Prostate gland (tissue), 2 donors: ENCODE data around the gene CEMIP. TPM values are rescaled to one million over a fixed set of nuclear protein-coding genes. Genes with fewer than 3 reads are reported as not detected.

ENCODE experiments used
- DNase-seq: peaks from one replicate; pipeline ENCODE4 v3.0.0-alpha.2; 2019; ENCODE audit warnings: low spot score
- H3K27ac ChIP-seq, 2 donors: fragments of 200-600 bp; sonication (generic); 2 replicates each; pipeline ENCODE4 v1.5.1; 2017 to 2019
- H3K27me3 ChIP-seq: fragments of 200-600 bp; sonication (generic); replicated peaks from 2 replicates; pipeline ENCODE4 v1.5.1; 2019; ENCODE audit not compliant: insufficient read depth
- H3K36me3 ChIP-seq, 2 donors: fragments of 200-600 bp; sonication (generic); 1 replicate in 1 of 2; 2 replicates in 1 of 2; pipeline versions ENCODE4 v1.5.1 to v1.8.1; 2017 to 2019
- H3K4me1 ChIP-seq: fragments of 200-600 bp; sonication (generic); replicated peaks from 2 replicates; pipeline ENCODE4 v1.5.1; 2019
- H3K4me3 ChIP-seq, 2 donors: fragments of 200-600 bp; sonication (generic); 2 replicates each; pipeline ENCODE4 v1.5.1; 2017 to 2019
- H3K9me3 ChIP-seq: fragments of 200-600 bp; sonication (generic); 2 replicates; pipeline ENCODE4 v1.5.1; 2017
- POLR2A ChIP-seq: fragments of 450-650 bp; IDR thresholded peaks from one replicate; pipeline ENCODE4 v1.6.1; 2016; ENCODE audit warnings: antibody characterized with exemption, mild to moderate bottlenecking
- POLR2AphosphoS5 ChIP-seq: sonication (generic); formaldehyde crosslinking; IDR thresholded peaks from one replicate; pipeline ENCODE4 v1.6.1; 2017; ENCODE audit warnings: antibody characterized with exemption
- whole genome bisulfite sequencing: methylation state at CpG from one replicate; pipeline ENCODE4 v1.1.5; 2018; 5-methylcytosine and 5-hydroxymethylcytosine counted together
- intact Hi-C: fragments of 100-400 bp; cut with DNase I; formaldehyde crosslinking; loops from one replicate; pipeline ENCODE4 v1.14.2; 2022
- total RNA-seq, 2 donors: library from RNA; depleted of rRNA; stranded (reverse); fragments of >200 nt; gene quantifications; one replicate each; pipeline ENCODE4 v1.1.0, GENCODE V29; 2016
- TF ChIP-seq, protein P1 (sequence below), 4 experiments: fragments of 200-600 bp in 2 of 4; fragments of 450-650 bp in 2 of 4; sonication (generic) in 2 of 4; IDR thresholded peaks; 1 replicate in 3 of 4; 2 replicates in 1 of 4; pipeline ENCODE4 v1.5.1; 2016 to 2019; ENCODE audit warnings: antibody characterized with exemption in 4 of 4, mild to moderate bottlenecking in 2 of 4, moderate library complexity in 2 of 4

Gene CEMIP
- total RNA-seq, 2 donors from 2014 or later = 1.6 to 13.5 TPM

DNA sequence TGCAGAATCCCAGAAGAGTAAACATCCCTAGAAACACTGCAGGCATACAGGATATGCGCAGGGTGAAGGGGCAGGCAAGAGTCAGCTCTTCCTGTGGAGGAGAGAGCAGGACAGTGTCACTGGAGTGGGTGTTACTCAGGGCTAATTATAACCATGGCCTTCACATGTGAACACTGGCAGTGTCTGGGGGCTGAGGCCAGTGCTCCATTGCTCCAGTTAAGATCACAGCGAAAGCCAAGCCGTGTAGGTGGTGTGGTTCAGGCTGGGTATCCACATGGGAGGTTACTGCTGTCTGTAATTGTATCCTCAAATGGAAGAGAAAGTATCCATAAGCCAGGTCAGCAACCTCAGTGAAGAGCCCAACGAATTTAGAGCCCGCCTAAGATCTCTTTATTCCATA, 125.8 kb downstream of the CEMIP start:
- TF ChIP-seq, protein P1, sequence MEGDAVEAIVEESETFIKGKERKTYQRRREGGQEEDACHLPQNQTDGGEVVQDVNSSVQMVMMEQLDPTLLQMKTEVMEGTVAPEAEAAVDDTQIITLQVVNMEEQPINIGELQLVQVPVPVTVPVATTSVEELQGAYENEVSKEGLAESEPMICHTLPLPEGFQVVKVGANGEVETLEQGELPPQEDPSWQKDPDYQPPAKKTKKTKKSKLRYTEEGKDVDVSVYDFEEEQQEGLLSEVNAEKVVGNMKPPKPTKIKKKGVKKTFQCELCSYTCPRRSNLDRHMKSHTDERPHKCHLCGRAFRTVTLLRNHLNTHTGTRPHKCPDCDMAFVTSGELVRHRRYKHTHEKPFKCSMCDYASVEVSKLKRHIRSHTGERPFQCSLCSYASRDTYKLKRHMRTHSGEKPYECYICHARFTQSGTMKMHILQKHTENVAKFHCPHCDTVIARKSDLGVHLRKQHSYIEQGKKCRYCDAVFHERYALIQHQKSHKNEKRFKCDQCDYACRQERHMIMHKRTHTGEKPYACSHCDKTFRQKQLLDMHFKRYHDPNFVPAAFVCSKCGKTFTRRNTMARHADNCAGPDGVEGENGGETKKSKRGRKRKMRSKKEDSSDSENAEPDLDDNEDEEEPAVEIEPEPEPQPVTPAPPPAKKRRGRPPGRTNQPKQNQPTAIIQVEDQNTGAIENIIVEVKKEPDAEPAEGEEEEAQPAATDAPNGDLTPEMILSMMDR (IDR thresholded peaks at IDR 0.05) = no peak
- TF ChIP-seq POLR2AphosphoS5 = no peak
- no peak for TF ChIP-seq POLR2A
- no peaks in the 10 kb centered on the region for H3K27me3 ChIP-seq
- H3K36me3 ChIP-seq = no peaks in the 10 kb centered on the region
- H3K9me3 ChIP-seq = no peaks in the 10 kb centered on the region
- no peaks in the 10 kb centered on the region for H3K4me1 ChIP-seq
- H3K27ac ChIP-seq = no peak overlapping the region
- DNase-seq = no peak
- no peak overlapping the region for H3K4me3 ChIP-seq
- WGBS = 72% methylated on average over 5 of the region's 5 CpGs
- intact Hi-C loops = no loop called here

DNA sequence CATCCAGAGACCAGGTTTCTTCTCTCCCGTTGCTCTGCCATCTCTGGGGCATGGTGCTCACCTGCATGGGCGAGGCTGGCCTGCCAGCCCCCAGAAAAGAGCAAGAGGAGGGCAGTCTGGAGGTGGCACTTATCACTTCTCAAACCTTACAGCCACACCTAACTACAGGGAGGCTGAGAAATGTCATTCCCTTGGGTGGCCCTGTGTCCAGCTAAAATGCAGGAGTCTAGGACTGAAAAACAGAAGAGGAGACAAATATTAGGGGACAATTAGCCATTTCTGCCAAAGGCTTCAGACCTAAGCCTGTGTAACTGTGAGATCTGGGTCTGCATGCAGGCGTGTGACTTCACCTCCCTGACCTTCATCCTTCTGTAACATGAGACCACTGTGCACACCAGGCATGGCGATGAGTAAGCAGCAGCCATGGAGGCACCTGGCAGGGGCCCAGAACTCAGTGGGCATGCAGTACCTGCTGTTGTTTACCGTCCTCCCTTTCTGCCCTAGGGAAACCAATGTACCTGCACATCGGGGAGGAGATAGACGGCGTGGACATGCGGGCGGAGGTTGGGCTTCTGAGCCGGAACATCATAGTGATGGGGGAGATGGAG, 127.1 kb downstream of the CEMIP start:
- TF ChIP-seq POLR2AphosphoS5 = no peak
- TF ChIP-seq, protein P1 (IDR thresholded peaks at IDR 0.05) = no peak
- TF ChIP-seq POLR2A = no peak
- no peak overlapping the region for H3K4me3 ChIP-seq
- no peaks in the 10 kb centered on the region for H3K4me1 ChIP-seq
- intact Hi-C loops = no loop called here
- WGBS = 74% methylated on average over 11 of the region's 11 CpGs
- no peaks in the 10 kb centered on the region for H3K27me3 ChIP-seq
- no peak overlapping the region for H3K27ac ChIP-seq
- H3K9me3 ChIP-seq = no peaks in the 10 kb centered on the region
- no peak for DNase-seq
- H3K36me3 ChIP-seq = no peaks in the 10 kb centered on the region

DNA sequence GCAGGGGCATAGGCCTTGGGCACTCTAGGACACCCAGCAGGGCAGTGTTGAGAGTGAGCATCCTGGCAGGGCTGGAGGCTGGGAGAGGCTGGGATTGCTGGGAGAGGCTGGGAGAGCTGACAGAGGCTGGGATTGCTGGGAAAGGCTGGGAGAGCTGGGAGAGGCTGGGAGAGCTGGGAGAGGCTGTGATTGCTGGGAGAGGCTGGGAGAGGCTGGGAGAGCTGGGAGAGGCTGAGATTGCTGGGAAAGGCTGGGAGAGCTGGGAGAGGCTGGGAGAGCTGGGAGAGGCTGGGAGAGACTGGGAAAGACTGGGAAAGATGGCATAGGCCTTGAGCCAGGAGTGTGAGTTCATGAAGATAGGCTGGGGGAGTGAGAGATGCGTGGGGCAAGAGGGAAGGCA, 132.7 kb downstream of the CEMIP start:
- Histone ChIP-seq H3K36me3 (no peaks in the 10 kb centered on the region), H3K4me1 (peaks cover 11% of the 10 kb centered on the region), H3K4me3 (no peak overlapping the region), H3K27ac (no peak overlapping the region), H3K9me3 (no peaks in the 10 kb centered on the region), H3K27me3 (no peaks in the 10 kb centered on the region)
- no peak for DNase-seq
- intact Hi-C loops = no loop called here
- WGBS = 100% methylated on average over 1 of the region's 1 CpG
- no peak for TF ChIP-seq POLR2A
- TF ChIP-seq, protein P1 (IDR thresholded peaks at IDR 0.05) = no peak
- no peak for TF ChIP-seq POLR2AphosphoS5

DNA sequence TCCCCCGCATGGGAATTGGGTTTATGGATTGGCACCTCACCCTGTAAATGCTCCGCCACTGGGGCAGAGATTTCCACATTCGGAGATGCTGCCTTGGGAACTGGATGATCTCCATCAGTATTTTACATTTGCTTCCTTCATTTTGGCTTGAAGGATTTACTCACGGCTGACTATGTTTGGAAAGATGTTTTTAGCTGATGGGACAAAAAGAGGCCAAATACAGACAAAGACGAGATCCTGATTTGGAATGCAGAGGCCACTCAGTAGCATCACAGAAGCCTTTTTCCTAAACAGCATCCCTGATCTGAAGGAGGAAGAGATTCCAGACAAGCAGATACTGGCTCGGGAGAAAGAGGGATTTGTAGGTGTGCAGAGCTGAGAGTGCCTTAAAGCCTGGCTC, 133.5 kb downstream of the CEMIP start:
- peaks cover 11% of the 10 kb centered on the region for H3K4me1 ChIP-seq
- intact Hi-C loops = no loop called here
- DNase-seq = no peak
- no peak overlapping the region for H3K4me3 ChIP-seq
- TF ChIP-seq POLR2A (no peak), POLR2AphosphoS5 (no peak)
- TF ChIP-seq, protein P1 (IDR thresholded peaks at IDR 0.05) = no peak
- H3K36me3 ChIP-seq = no peaks in the 10 kb centered on the region
- no peaks in the 10 kb centered on the region for H3K9me3 ChIP-seq
- no peaks in the 10 kb centered on the region for H3K27me3 ChIP-seq
- 86% methylated on average over 6 of the region's 6 CpGs for WGBS
- peak overlapping the region; percentile 4 to 49 for H3K27ac ChIP-seq

DNA sequence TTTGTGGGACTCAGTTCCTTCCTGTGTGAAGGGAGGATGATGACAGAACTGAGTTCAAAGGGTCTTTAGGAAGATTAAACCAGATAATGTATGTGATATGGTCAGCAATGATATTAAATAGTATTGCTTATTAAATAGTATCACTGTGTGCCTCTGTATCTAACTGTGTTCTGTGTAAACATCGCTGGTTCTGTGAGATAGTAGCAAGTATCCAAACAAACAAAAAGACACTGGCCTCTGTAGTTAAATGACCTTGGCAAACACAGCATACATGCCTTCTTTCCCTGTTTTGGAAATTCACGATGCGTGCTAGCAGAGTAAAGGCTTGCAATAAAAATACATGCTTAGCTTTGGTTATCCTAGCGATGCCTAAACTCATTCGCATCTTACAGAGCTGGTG, 134.4 kb downstream of the CEMIP start:
- Histone ChIP-seq H3K27ac (peak overlapping the region in 1 of 2 donors; percentile 49), H3K4me1 (peaks cover 11% of the 10 kb centered on the region), H3K36me3 (no peaks in the 10 kb centered on the region), H3K4me3 (no peak overlapping the region), H3K27me3 (no peaks in the 10 kb centered on the region), H3K9me3 (no peaks in the 10 kb centered on the region)
- WGBS = 52% methylated on average over 5 of the region's 5 CpGs
- TF ChIP-seq POLR2AphosphoS5 (peak; percentile 72), POLR2A (no peak)
- TF ChIP-seq, protein P1 (IDR thresholded peaks at IDR 0.05) = no peak
- intact Hi-C loops = no loop called here
- no peak for DNase-seq
